CD4-positive, CD25-positive, alpha-beta regulatory T cell (primary cell): ENCODE results near the gene VIT. TPM values are rescaled to one million over a fixed set of nuclear protein-coding genes. Genes with fewer than 3 reads are reported as not detected.
A peak's percentile ranks its signal among the peaks of the same experiment; 100 is the strongest.

ENCODE experiments used
- ATAC-seq, 2 donors: fragments of 150-1000 bp; cut with Tn5 transposase; one replicate each; pipeline ENCODE4 v1.10.0; 2021; ENCODE audit warnings: low read depth in 2 of 2, moderate number of reproducible peaks in 2 of 2, moderate library complexity in 1 of 2
- DNase-seq, 3 donors: peaks; one replicate each; pipeline versions ENCODE4 v3.0.0 to v3.0.0-alpha.2; 2012 to 2022; ENCODE audit warnings: mixed read lengths in 1 of 3
- H3K27ac ChIP-seq: one replicate; pipeline ENCODE4 v1.7.0; 2013; ENCODE audit warnings: mild to moderate bottlenecking, low read length; ENCODE audit not compliant: insufficient read depth, poor library complexity, severe bottlenecking
- H3K27me3 ChIP-seq: one replicate; pipeline ENCODE4 v1.7.0; 2013; ENCODE audit warnings: low read length; ENCODE audit not compliant: control insufficient read depth, insufficient read depth
- H3K36me3 ChIP-seq: one replicate; pipeline ENCODE4 v1.7.0; 2013; ENCODE audit warnings: mild to moderate bottlenecking, low read length, moderate library complexity; ENCODE audit not compliant: control insufficient read depth, insufficient read depth
- H3K4me1 ChIP-seq: 2 replicates; pipeline ENCODE4 v1.7.0; 2013; ENCODE audit warnings: mild to moderate bottlenecking, low read length; ENCODE audit not compliant: insufficient read depth, control insufficient read depth, poor library complexity, severe bottlenecking
- H3K4me3 ChIP-seq: one replicate; pipeline ENCODE4 v1.7.0; 2013; ENCODE audit warnings: low read depth, mild to moderate bottlenecking, low read length, moderate library complexity
- H3K9me3 ChIP-seq, 2 experiments: 1 replicate in 1 of 2; 2 replicates in 1 of 2; pipeline ENCODE4 v1.7.0; 2013; ENCODE audit warnings: low read length in 2 of 2, mild to moderate bottlenecking in 1 of 2, moderate library complexity in 1 of 2; ENCODE audit not compliant: control insufficient read depth in 2 of 2
- H3K27ac Mint-ChIP-seq, 3 donors: one replicate each; pipeline ENCODE4 v1.8.0; 2020 to 2022; ENCODE audit warnings: mild to moderate bottlenecking in 3 of 3, mixed read lengths in 3 of 3, moderate library complexity in 2 of 3
- H3K27me3 Mint-ChIP-seq: one replicate; pipeline ENCODE4 v1.8.0; 2022; ENCODE audit warnings: mild to moderate bottlenecking, mixed read lengths
- H3K36me3 Mint-ChIP-seq: one replicate; pipeline ENCODE4 v1.8.0; 2020; ENCODE audit warnings: mixed read lengths
- H3K4me1 Mint-ChIP-seq, 4 donors: one replicate each; pipeline ENCODE4 v1.8.0; 2020 to 2022; ENCODE audit warnings: mixed read lengths in 4 of 4, mild to moderate bottlenecking in 1 of 4
- H3K4me3 Mint-ChIP-seq, 4 donors: one replicate each; pipeline ENCODE4 v1.8.0; 2020 to 2022; ENCODE audit warnings: mild to moderate bottlenecking in 4 of 4, mixed read lengths in 4 of 4, moderate library complexity in 3 of 4
- H3K9me3 Mint-ChIP-seq, 7 donors: one replicate each; pipeline ENCODE4 v1.8.0; 2020 to 2022; ENCODE audit warnings: mixed read lengths in 7 of 7, mild to moderate bottlenecking in 3 of 7, moderate library complexity in 2 of 7
- polyA plus RNA-seq, 4 donors: library from polyadenylated mRNA; unstranded; fragments of 300-500 nt; fragmentation: Illumina TruSeq; gene quantifications; one replicate each; pipeline ENCODE4 v1.2.3, GENCODE V29; 2021
- total RNA-seq: library from RNA; stranded (reverse); gene quantifications from one replicate; pipeline ENCODE4 v1.2.3, GENCODE V29; 2022

VIT gene
- total and polyA plus RNA-seq, 5 donors from 2014 or later, result not detected

- Mint-ChIP-seq H3K27ac (no peak overlapping the region), H3K4me3 (no peak overlapping the region), H3K4me1 (peaks cover 8 to 23% (median 11%) of the 10 kb centered on the region in 4 donors), H3K27me3 (no peaks in the 10 kb centered on the region), H3K9me3 (peaks cover 0 to 2% (median 0%) of the 10 kb centered on the region in 7 donors), H3K36me3 (peaks cover 62% of the 10 kb centered on the region)
- Histone ChIP-seq H3K4me1 (no peaks in the 10 kb centered on the region), H3K36me3 (peaks cover 61% of the 10 kb centered on the region), H3K27ac (no peak overlapping the region), H3K4me3 (no peak overlapping the region), H3K9me3 (no peaks in the 10 kb centered on the region), H3K27me3 (no peaks in the 10 kb centered on the region)
- DNase-seq (no peak), ATAC-seq (no peak)
These were observed 158.9 kb downstream of the VIT start for GRCh38 chr2:36855429-36855828.

DNA sequence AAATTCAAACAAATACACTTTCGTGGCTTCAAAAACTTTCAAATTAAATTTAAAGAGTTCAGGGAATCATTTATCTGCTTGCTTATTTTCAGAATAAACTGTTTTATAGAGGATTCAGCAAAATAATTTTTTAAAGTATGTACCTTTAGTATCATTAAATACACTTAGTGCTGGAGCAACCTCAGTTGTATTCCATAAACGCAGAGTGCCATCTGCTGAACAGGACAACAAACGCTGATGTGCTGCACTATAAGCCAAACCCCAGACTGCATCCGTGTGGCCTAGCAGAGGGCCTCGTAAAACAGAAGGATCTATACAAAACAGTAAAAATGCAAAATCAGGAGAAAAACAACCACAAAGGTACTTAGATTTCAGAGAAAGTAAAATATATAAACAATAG, 161.2 kb downstream of the VIT start:
- Mint-ChIP-seq H3K27me3 (no peaks in the 10 kb centered on the region), H3K4me3 (no peak overlapping the region), H3K4me1 (peaks cover 8 to 23% (median 14%) of the 10 kb centered on the region in 4 donors), H3K9me3 (peaks cover 0 to 4% (median 0%) of the 10 kb centered on the region in 7 donors), H3K36me3 (peaks cover 56% of the 10 kb centered on the region), H3K27ac (peak overlapping the region in 1 of 3 donors; percentile 33)
- H3K4me1 ChIP-seq, result no peaks in the 10 kb centered on the region
- H3K27me3 ChIP-seq, result no peaks in the 10 kb centered on the region
- no peaks in the 10 kb centered on the region for H3K9me3 ChIP-seq
- H3K36me3 ChIP-seq, result peaks cover 52% of the 10 kb centered on the region
- ATAC-seq, result no peak
- no peak overlapping the region for H3K4me3 ChIP-seq
- DNase-seq, result no peak
- no peak overlapping the region for H3K27ac ChIP-seq

DNA sequence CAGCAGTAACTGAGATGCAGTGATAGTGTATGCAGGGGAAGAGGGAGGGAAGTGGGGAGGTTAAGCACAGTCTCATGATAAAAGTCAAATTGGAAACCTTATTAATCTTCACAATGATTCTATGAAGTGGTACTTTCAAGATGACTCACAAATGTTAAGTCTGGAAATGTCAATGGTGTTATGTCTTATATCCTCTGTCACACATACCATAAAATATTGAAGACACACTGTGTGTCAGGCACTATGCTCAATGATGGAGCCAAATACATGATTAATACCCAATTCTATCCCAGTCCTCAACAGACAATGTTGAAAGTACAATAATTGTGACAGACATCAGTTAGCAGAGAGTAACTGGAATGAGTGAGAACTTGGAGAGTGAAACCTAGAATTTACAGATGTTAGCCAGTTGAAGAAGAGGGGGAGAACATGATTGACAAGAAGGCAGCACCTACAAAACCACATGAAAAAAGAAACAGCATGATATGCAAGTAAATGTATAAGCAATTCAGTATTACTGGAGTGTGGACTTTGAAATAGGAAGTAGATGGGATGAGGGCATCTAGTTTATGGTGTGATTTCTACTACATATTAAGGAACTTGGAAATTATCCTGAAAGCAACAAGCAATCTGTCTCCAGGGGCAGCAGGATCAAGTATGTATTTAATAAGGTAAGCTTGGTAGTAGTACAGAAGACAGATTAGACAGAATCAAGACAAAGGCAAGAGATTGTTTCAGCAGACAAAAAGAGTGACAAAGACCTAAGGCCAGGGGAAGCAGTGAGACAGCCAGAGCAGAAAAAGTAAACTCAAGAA, 162.3 kb downstream of the VIT start:
- Histone ChIP-seq H3K27ac (no peak overlapping the region), H3K4me1 (no peaks in the 10 kb centered on the region), H3K27me3 (no peaks in the 10 kb centered on the region), H3K4me3 (no peak overlapping the region), H3K9me3 (no peaks in the 10 kb centered on the region), H3K36me3 (peaks cover 49% of the 10 kb centered on the region)
- peaks cover 65% of the 10 kb centered on the region for H3K36me3 Mint-ChIP-seq
- ATAC-seq (no peak), DNase-seq (peak in 1 of 3 donors; percentile 29)
- peaks cover 0 to 4% (median 0%) of the 10 kb centered on the region in 7 donors for H3K9me3 Mint-ChIP-seq
- no peak overlapping the region for H3K4me3 Mint-ChIP-seq
- no peaks in the 10 kb centered on the region for H3K27me3 Mint-ChIP-seq
- peak overlapping the region; percentile 6 to 69 (median 65) for H3K27ac Mint-ChIP-seq
- peaks cover 8 to 23% (median 14%) of the 10 kb centered on the region in 4 donors for H3K4me1 Mint-ChIP-seq

DNA sequence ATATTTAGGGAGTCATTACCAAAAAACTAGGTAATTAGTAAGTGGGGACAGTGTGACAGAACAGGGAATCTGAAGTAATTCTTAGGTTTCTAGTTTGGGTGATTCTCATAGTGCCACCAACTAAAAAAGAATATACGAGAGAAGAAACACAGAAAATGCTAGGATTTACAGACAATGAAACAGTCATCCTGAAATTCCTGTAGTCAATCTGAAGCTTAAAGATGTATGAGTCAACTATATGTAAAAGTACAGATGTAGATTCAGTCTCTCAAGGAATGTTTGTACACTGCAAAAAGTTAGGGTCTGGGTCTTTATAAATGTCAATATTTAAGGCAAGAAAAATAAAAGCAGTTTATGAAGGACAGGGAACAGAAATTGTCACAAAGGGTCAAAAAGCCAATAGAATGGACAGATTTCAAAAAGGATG, 162.9 kb downstream of the VIT start:
- Histone ChIP-seq H3K4me3 (no peak overlapping the region), H3K36me3 (peaks cover 53% of the 10 kb centered on the region), H3K4me1 (no peaks in the 10 kb centered on the region), H3K27me3 (no peaks in the 10 kb centered on the region), H3K9me3 (no peaks in the 10 kb centered on the region), H3K27ac (no peak overlapping the region)
- no peaks in the 10 kb centered on the region for H3K27me3 Mint-ChIP-seq
- no peak for ATAC-seq
- DNase-seq, result no peak
- H3K4me3 Mint-ChIP-seq, result no peak overlapping the region
- peaks cover 0 to 4% (median 0%) of the 10 kb centered on the region in 7 donors for H3K9me3 Mint-ChIP-seq
- peaks cover 60% of the 10 kb centered on the region for H3K36me3 Mint-ChIP-seq
- peak overlapping the region; percentile 6 to 65 (median 38) for H3K27ac Mint-ChIP-seq
- peaks cover 7 to 23% (median 14%) of the 10 kb centered on the region in 4 donors for H3K4me1 Mint-ChIP-seq

DNA sequence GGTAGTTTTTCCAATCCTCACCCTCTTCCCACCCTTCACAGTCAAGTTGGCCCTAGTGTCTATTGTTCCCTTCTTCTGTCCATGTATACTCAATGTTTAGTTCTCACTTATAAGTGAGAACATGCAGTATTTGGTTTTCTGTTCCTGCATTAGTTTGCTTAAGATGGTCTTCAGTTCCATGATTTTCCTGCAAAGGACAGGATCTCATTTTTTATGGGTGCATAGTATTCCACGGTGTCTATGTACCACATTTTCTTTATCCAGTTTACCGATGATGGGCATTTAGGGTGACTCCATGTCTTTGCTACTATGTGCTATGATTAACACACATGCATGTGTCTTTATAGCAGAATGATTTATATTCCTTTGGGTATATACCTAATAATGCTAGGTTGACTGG, 165.4 kb downstream of the VIT start:
- no peak for DNase-seq
- no peak for ATAC-seq
- H3K4me1 ChIP-seq, result no peaks in the 10 kb centered on the region
- peaks cover 54% of the 10 kb centered on the region for H3K36me3 ChIP-seq
- H3K4me3 ChIP-seq, result no peak overlapping the region
- H3K27me3 ChIP-seq, result no peaks in the 10 kb centered on the region
- no peaks in the 10 kb centered on the region for H3K9me3 ChIP-seq
- Mint-ChIP-seq H3K4me3 (no peak overlapping the region), H3K4me1 (peaks cover 7 to 23% (median 14%) of the 10 kb centered on the region in 4 donors), H3K27me3 (no peaks in the 10 kb centered on the region), H3K9me3 (peaks cover 0 to 4% (median 0%) of the 10 kb centered on the region in 7 donors), H3K36me3 (peaks cover 63% of the 10 kb centered on the region), H3K27ac (peak overlapping the region in 1 of 3 donors; percentile 13)
- H3K27ac ChIP-seq, result no peak overlapping the region

Other genes starting within 250 kb of the VIT start
- gene FEZ2, start 98.5 kb upstream of the VIT start, total RNA-seq, result 18.1 TPM
- gene FEZ2, start 98.5 kb upstream of the VIT start, polyA plus RNA-seq, result 1 to 10 TPM; 3.3 to 5.0 (median 4.2) TPM